SKM-1 (cell line): ENCODE measurements around the gene KNG1.
"Not testable (repeated sequence)": the region's sequence is repeated elsewhere in the genome, so short reads cannot be mapped to it uniquely, and the experiment has no call there.

Experiments
- DNase-seq: peaks from one replicate; lab custom pipeline; 2025; ENCODE audit not compliant: unreplicated experiment; lab: John Stamatoyannopoulos, UW

KNG1 gene

GRCh38 chr3:186708983-186709679, 8.0 kb upstream of the KNG1 start:
- DNase-seq: no peak

- DNase-seq: not testable (repeated sequence)
These were observed 6.5 kb upstream of the KNG1 start for GRCh38 chr3:186710694-186711093.

- DNase-seq: no peak
These were observed 3.7 kb upstream of the KNG1 start for GRCh38 chr3:186713499-186713898.

- no peak for DNase-seq
These were observed 3.0 kb downstream of the KNG1 start for GRCh38 chr3:186719945-186720739.

- no peak for DNase-seq
These were observed 5.3 kb downstream of the KNG1 start for GRCh38 chr3:186722457-186722856.

GRCh38 chr3:186724911-186725310, 7.8 kb downstream of the KNG1 start:
- no peak for DNase-seq

GRCh38 chr3:186732169-186732766, 15.1 kb downstream of the KNG1 start:
- DNase-seq: no peak

- no peak for DNase-seq
These were observed 25.6 kb downstream of the KNG1 start for GRCh38 chr3:186742618-186743380.

- no peak for DNase-seq
These were observed 26.5 kb downstream of the KNG1 start for GRCh38 chr3:186743666-186744065.

GRCh38 chr3:186746008-186746407, 28.8 kb downstream of the KNG1 start:
- peak; percentile 94 for DNase-seq

- DNase-seq: no peak
These were observed 33.2 kb downstream of the KNG1 start for GRCh38 chr3:186750316-186750715.

- DNase-seq: no peak
These were observed 34.3 kb downstream of the KNG1 start for GRCh38 chr3:186751480-186751879.

GRCh38 chr3:186754006-186754405, 36.8 kb downstream of the KNG1 start:
- no peak for DNase-seq

GRCh38 chr3:186754871-186755270, 37.7 kb downstream of the KNG1 start:
- DNase-seq: no peak

GRCh38 chr3:186757214-186757613, 40.1 kb downstream of the KNG1 start:
- no peak for DNase-seq

GRCh38 chr3:186757686-186758220, 40.6 kb downstream of the KNG1 start:
- DNase-seq: no peak

GRCh38 chr3:186759231-186759930, 42.2 kb downstream of the KNG1 start:
- no peak for DNase-seq

GRCh38 chr3:186760141-186760833, 43.1 kb downstream of the KNG1 start:
- no peak for DNase-seq

- DNase-seq: no peak
These were observed 43.8 kb downstream of the KNG1 start for GRCh38 chr3:186760897-186761447.

- DNase-seq: no peak
These were observed 55.1 kb downstream of the KNG1 start for GRCh38 chr3:186772281-186772694.
